Gastrocnemius medialis (tissue), 4 donors: ENCODE data around the gene HNRNPH1.

Experiments used
- POLR2A ChIP-seq, 2 donors: fragments of 450-650 bp; IDR thresholded peaks; one replicate each; pipeline ENCODE4 v1.6.1; 2017; ENCODE audit warnings: antibody characterized with exemption in 2 of 2, mild to moderate bottlenecking in 2 of 2, moderate library complexity in 2 of 2
- TF ChIP-seq, protein P1 (sequence below), 5 experiments: fragments of 450-650 bp in 3 of 5; fragments of 200-600 bp in 2 of 5; sonication (generic) in 2 of 5; IDR thresholded peaks in 4 of 5; conservative IDR thresholded peaks in 1 of 5; 1 replicate in 4 of 5; 2 replicates in 1 of 5; pipeline ENCODE4 v1.5.1; 2016 to 2019; ENCODE audit warnings: antibody characterized with exemption in 5 of 5, mild to moderate bottlenecking in 3 of 5, moderate library complexity in 3 of 5

DNA sequence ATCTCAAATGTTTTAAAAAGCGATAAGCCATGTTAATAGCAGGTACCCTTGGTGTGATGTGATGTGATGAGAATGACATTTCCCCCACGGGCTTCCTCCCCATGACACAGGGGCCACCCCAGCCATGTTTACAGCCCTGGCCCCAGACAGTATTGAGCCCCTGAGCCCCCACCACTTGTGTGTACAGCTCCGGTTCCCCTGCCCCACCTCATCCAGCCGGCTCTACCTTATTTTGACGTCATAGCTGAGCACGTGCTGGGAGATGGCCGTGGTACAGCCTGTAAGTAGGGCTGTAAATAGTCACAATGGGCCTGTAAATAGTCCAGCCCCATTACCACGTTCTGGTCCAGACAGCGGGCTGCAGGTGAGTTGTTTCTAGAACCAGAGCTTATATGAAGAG lies 24.9 kb upstream of the HNRNPH1 start:
- TF ChIP-seq POLR2A (IDR thresholded peaks at IDR 0.05): no peak
- TF ChIP-seq, protein P1, sequence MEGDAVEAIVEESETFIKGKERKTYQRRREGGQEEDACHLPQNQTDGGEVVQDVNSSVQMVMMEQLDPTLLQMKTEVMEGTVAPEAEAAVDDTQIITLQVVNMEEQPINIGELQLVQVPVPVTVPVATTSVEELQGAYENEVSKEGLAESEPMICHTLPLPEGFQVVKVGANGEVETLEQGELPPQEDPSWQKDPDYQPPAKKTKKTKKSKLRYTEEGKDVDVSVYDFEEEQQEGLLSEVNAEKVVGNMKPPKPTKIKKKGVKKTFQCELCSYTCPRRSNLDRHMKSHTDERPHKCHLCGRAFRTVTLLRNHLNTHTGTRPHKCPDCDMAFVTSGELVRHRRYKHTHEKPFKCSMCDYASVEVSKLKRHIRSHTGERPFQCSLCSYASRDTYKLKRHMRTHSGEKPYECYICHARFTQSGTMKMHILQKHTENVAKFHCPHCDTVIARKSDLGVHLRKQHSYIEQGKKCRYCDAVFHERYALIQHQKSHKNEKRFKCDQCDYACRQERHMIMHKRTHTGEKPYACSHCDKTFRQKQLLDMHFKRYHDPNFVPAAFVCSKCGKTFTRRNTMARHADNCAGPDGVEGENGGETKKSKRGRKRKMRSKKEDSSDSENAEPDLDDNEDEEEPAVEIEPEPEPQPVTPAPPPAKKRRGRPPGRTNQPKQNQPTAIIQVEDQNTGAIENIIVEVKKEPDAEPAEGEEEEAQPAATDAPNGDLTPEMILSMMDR (IDR thresholded peaks at IDR 0.05 in 4 of 5, conservative IDR thresholded peaks at IDR 0.05 in 1 of 5): no peak
